HCT116 (cell line): ENCODE measurements around the gene SPOPL.

ENCODE experiments used
- ATF3 ChIP-seq: IDR thresholded peaks from 2 replicates; pipeline ENCODE4 v1.6.1; 2012
- CEBPB ChIP-seq: IDR thresholded peaks from 2 replicates; pipeline ENCODE4 v1.6.1; 2012; ENCODE audit warnings: low read depth
- CTCF ChIP-seq, 3 experiments: fragments of 200-600 bp in 1 of 3; sonication (generic) in 1 of 3; IDR thresholded peaks in 2 of 3; conservative IDR thresholded peaks in 1 of 3; 2 replicates each; pipeline ENCODE4 v1.5.1; 2012 to 2017; ENCODE audit warnings: low read depth in 2 of 3, low read length in 2 of 3, antibody characterized with exemption in 1 of 3, borderline replicate concordance in 1 of 3, control low read depth in 1 of 3, mild to moderate bottlenecking in 1 of 3, mixed read lengths in 1 of 3, mixed run types in 1 of 3, moderate library complexity in 1 of 3; ENCODE audit not compliant: insufficient read depth in 1 of 3
- EZH2 ChIP-seq: fragments of 200-600 bp; sonication (generic); IDR thresholded peaks from 2 replicates; pipeline ENCODE4 v1.6.1; 2017; ENCODE audit warnings: antibody characterized with exemption, mixed run types
- MAX ChIP-seq: IDR thresholded peaks from 2 replicates; pipeline ENCODE4 v1.6.1; 2012
- POLR2A ChIP-seq: IDR thresholded peaks from 2 replicates; pipeline ENCODE4 v1.7.0; 2011; ENCODE audit warnings: borderline replicate concordance; ENCODE audit not compliant: insufficient read depth, insufficient read length; ENCODE audit errors: extremely low read depth
- POLR2AphosphoS5 ChIP-seq: IDR thresholded peaks from 2 replicates; pipeline ENCODE4 v1.6.1; 2011; ENCODE audit warnings: mild to moderate bottlenecking, low read depth, low read length, moderate library complexity
- YY1 ChIP-seq: IDR thresholded peaks from 2 replicates; pipeline ENCODE4 v1.6.1; 2011; ENCODE audit warnings: low read length, low read depth, moderate library complexity, mild to moderate bottlenecking; ENCODE audit not compliant: insufficient replicate concordance; ENCODE audit errors: extremely low read depth

GRCh38 chr2:138468617-138469016 is 33.0 kb upstream of the SPOPL start:
- TF ChIP-seq CTCF (IDR thresholded peaks at IDR 0.05 in 2 of 3, conservative IDR thresholded peaks at IDR 0.05 in 1 of 3; ENCODE audit: borderline replicate concordance in 1 of 3, insufficient read depth in 1 of 3, low read depth in 2 of 3, low read length in 2 of 3): no peak
- no peak for TF ChIP-seq CEBPB
- no peak for TF ChIP-seq MAX
- no peak for TF ChIP-seq POLR2A
- no peak for TF ChIP-seq EZH2
- TF ChIP-seq ATF3: no peak
- no peak for TF ChIP-seq POLR2AphosphoS5
- TF ChIP-seq YY1: no peak
